ENCODE results near the gene TSPYL6. TPM values are rescaled to one million over a fixed set of nuclear protein-coding genes. Genes with fewer than 3 reads are reported as not detected.

Gene TSPYL6
- not detected in 2 replicates for total RNA-seq (2014; rRNA removed; shearing (Covaris generic))
- polyA plus RNA-seq (2016; fragmentation: Nextera tagmentation; extraction: Ambion mirVana), result not detected in 2 replicates
- long read RNA-seq, result 0 reads

GRCh38 chr2:54256091-54256694 is at the start of gene TSPYL6:
Gene TSPYL6, minus strand, starts transcription at chr2:54256229. Its CDS starts 78 bp downstream, at chr2:54256151.
- Mint-ChIP-seq H3K27me3 (ENCODE audit: insufficient read depth, low read depth, poor library complexity) (no peaks in the 10 kb centered on the region), H3K36me3 (ENCODE audit: low read depth) (no peaks in the 10 kb centered on the region), H3K27ac (no peak within 1 kb of the TSS), H3K4me1 (peaks cover 6% of the 10 kb centered on the region; the same call in 2 of the 3 replicates), H3K9me3 (no peaks in the 10 kb centered on the region), H3K4me3 (no peak within 1 kb of the TSS)
- Histone ChIP-seq H3K27ac (ENCODE audit: low read depth) (no peak within 1 kb of the TSS), H3K36me3 (ENCODE audit: insufficient read depth) (no peaks in the 10 kb centered on the region), H3K4me2 (no peak within 1 kb of the TSS), H3K27me3 (ENCODE audit: insufficient read depth) (no peaks in the 10 kb centered on the region), H4K20me1 (replicated peaks; ENCODE audit: insufficient read depth) (no peaks in the 10 kb centered on the region), H3K4me1 (ENCODE audit: insufficient read depth) (no peaks in the 10 kb centered on the region), H3F3A (replicated peaks; ENCODE audit: low read depth) (no peaks in the 10 kb centered on the region), H3K79me2 (replicated peaks; ENCODE audit: insufficient read depth) (no peaks in the 10 kb centered on the region), H3K9me2 (ENCODE audit: insufficient read depth) (0 out of 2 replicates have a peak, but pooled peaks cover 5% of the 10 kb centered on the region), H3K4me3 (no peak within 1 kb of the TSS), H2AFZ (no peak within 1 kb of the TSS)
- ATAC-seq (no peak), DNase-seq (ENCODE audit: low spot score) (no peak)
- TF ChIP-seq ZNF462 (CRISPR knock-in tag; IDR thresholded peaks at IDR 0.05) (no peak), ZNF331 (CRISPR knock-in tag; IDR thresholded peaks at IDR 0.05; ENCODE audit: low read depth) (no peak), EZH2phosphoT487 (IDR thresholded peaks at IDR 0.05; ENCODE audit: unreplicated experiment) (no peak), CTCF (conservative IDR thresholded peaks at IDR 0.05; ENCODE audit: low read depth in 2 of 2) (no peak), STAT1 (IDR thresholded peaks at IDR 0.05; ENCODE audit: unreplicated experiment) (no peak), CREB1 (CRISPR knock-in tag; IDR thresholded peaks at IDR 0.05; ENCODE audit: low read depth) (no peak), ETS1 (IDR thresholded peaks at IDR 0.05) (no peak), REST (IDR thresholded peaks at IDR 0.05; ENCODE audit: unreplicated experiment) (no peak), ZNF114 (CRISPR knock-in tag; IDR thresholded peaks at IDR 0.05) (no peak), EZH2 (IDR thresholded peaks at IDR 0.05; ENCODE audit: low read depth, unreplicated experiment) (no peak), NANOG (IDR thresholded peaks at IDR 0.05; ENCODE audit: borderline replicate concordance) (no peak), POLR2AphosphoS5 (IDR thresholded peaks at IDR 0.05; ENCODE audit: low read depth) (no peak), JUNB (IDR thresholded peaks at IDR 0.05; ENCODE audit: unreplicated experiment) (no peak)
